Upper lobe of left lung (tissue), 6 donors: Measurements from ENCODE around the gene DNAJC13. TPM values are rescaled to one million over a fixed set of nuclear protein-coding genes. Genes with fewer than 3 reads are reported as not detected.
A peak's percentile ranks its signal among the peaks of the same experiment; 100 is the strongest.

Experiments used
- ATAC-seq, 2 donors: fragments of 200-7000 bp; cut with Tn5 transposase; one replicate each; pipeline ENCODE4 v1.9.1; 2022; ENCODE audit warnings: mild to moderate bottlenecking in 2 of 2, moderate library complexity in 2 of 2; ENCODE audit not compliant: low FRiP score in 2 of 2
- DNase-seq, 2 donors: peaks; one replicate each; pipeline ENCODE4 v3.0.0-alpha.2; 2019 to 2020
- H3K27ac ChIP-seq, 4 donors: fragments of 200-600 bp; sonication (generic); one replicate each; pipeline ENCODE4 v1.5.1; 2016 to 2019
- H3K27me3 ChIP-seq, 4 donors: fragments of 200-600 bp; sonication (generic); one replicate each; pipeline ENCODE4 v1.5.1; 2017 to 2019
- H3K36me3 ChIP-seq, 4 donors: fragments of 200-600 bp; sonication (generic); one replicate each; pipeline ENCODE4 v1.5.1; 2016 to 2019
- H3K4me1 ChIP-seq, 4 donors: fragments of 200-600 bp; sonication (generic); one replicate each; pipeline ENCODE4 v1.5.1; 2018 to 2019
- H3K4me3 ChIP-seq, 4 donors: fragments of 200-600 bp; sonication (generic); one replicate each; pipeline ENCODE4 v1.5.1; 2017 to 2019; ENCODE audit warnings: mild to moderate bottlenecking in 2 of 4, moderate library complexity in 1 of 4
- H3K9me3 ChIP-seq, 4 donors: fragments of 200-600 bp; sonication (generic); one replicate each; pipeline ENCODE4 v1.5.1; 2018 to 2019
- EP300 ChIP-seq, 4 donors: sonication (generic); formaldehyde crosslinking; IDR thresholded peaks; one replicate each; pipeline ENCODE4 v1.5.1; 2017; ENCODE audit warnings: antibody characterized with exemption in 4 of 4, control low read depth in 2 of 4
- POLR2A ChIP-seq, 4 donors: fragments of 450-650 bp; IDR thresholded peaks; one replicate each; pipeline ENCODE4 v1.5.1; 2016 to 2017; ENCODE audit warnings: antibody characterized with exemption in 4 of 4, mild to moderate bottlenecking in 2 of 4
- POLR2AphosphoS5 ChIP-seq, 2 donors: sonication (generic); formaldehyde crosslinking; IDR thresholded peaks; one replicate each; pipeline ENCODE4 v1.5.1; 2017; ENCODE audit warnings: antibody characterized with exemption in 2 of 2
- WGBS, 2 donors: methylation state at CpG; one replicate each; pipeline ENCODE4 v1.1.5; 2017 to 2018; 5-methylcytosine and 5-hydroxymethylcytosine counted together
- total RNA-seq, 6 donors: library from RNA; depleted of rRNA in 4 of 6; stranded (reverse); fragments of >200 nt in 4 of 6; gene quantifications; one replicate each; pipeline versions ENCODE4 v1.1.0 to v1.2.1, GENCODE V29; 2016 to 2021
- TF ChIP-seq, protein P1 (sequence below), 6 experiments: fragments of 450-650 bp in 4 of 6; fragments of 200-600 bp in 2 of 6; sonication (generic) in 2 of 6; IDR thresholded peaks; one replicate each; pipeline ENCODE4 v1.5.1; 2016 to 2019; ENCODE audit warnings: antibody characterized with exemption in 6 of 6
- donor health status: DM: no; HTN: no; CAD: no; lungs with moderate emphysema.
- donor health status: DM: no; HTN: yes; CAD: no; lungs with severe emphysema.

Gene DNAJC13
- total RNA-seq, 6 donors from 2014 or later: 29.1 to 54.9 (median 35.1) TPM

- Histone ChIP-seq H3K4me1 (peaks cover 0 to 3% (median 0%) of the 10 kb centered on the region in 4 donors), H3K4me3 (no peak overlapping the region), H3K27me3 (no peaks in the 10 kb centered on the region), H3K36me3 (no peaks in the 10 kb centered on the region), H3K9me3 (no peaks in the 10 kb centered on the region), H3K27ac (no peak overlapping the region)
- TF ChIP-seq, protein P1, sequence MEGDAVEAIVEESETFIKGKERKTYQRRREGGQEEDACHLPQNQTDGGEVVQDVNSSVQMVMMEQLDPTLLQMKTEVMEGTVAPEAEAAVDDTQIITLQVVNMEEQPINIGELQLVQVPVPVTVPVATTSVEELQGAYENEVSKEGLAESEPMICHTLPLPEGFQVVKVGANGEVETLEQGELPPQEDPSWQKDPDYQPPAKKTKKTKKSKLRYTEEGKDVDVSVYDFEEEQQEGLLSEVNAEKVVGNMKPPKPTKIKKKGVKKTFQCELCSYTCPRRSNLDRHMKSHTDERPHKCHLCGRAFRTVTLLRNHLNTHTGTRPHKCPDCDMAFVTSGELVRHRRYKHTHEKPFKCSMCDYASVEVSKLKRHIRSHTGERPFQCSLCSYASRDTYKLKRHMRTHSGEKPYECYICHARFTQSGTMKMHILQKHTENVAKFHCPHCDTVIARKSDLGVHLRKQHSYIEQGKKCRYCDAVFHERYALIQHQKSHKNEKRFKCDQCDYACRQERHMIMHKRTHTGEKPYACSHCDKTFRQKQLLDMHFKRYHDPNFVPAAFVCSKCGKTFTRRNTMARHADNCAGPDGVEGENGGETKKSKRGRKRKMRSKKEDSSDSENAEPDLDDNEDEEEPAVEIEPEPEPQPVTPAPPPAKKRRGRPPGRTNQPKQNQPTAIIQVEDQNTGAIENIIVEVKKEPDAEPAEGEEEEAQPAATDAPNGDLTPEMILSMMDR (IDR thresholded peaks at IDR 0.05): peak; percentile 49 to 79 (median 69)
- TF ChIP-seq POLR2A (IDR thresholded peaks at IDR 0.05): no peak
- TF ChIP-seq EP300 (IDR thresholded peaks at IDR 0.05): no peak
- DNase-seq: no peak
- 65 to 66% methylated on average over 5 of the region's 5 CpGs for WGBS, 2 donors
- ATAC-seq: peak in 1 of 2 donors; percentile 85
These were observed 18.0 kb upstream of the DNAJC13 start for GRCh38 chr3:132399054-132399929.

DNA sequence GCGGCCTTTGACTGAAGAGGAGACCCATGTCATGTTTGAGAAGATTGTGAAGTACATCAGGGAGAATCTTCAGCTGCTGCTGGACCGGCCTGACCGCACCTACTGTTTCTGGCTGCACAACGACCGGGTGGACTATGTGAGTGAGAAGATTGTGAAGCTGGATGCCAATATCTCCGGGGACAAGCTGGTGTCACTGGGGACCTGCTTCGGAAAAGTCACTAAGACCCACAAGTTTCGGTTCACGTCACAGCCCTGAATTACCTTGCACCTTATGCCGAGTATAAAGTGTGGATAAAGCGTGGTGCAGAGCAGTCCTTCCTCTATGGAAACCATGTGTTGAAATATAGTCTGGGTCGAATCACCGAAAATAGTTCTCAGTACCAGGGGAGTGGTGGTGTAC lies 16.0 kb upstream of the DNAJC13 start:
- no peak overlapping the region for H3K4me3 ChIP-seq
- H3K4me1 ChIP-seq: peaks cover 12 to 15% (median 14%) of the 10 kb centered on the region in 4 donors
- H3K27me3 ChIP-seq: no peaks in the 10 kb centered on the region
- no peak for DNase-seq
- H3K36me3 ChIP-seq: no peaks in the 10 kb centered on the region
- TF ChIP-seq EP300 (IDR thresholded peaks at IDR 0.05) (no peak), POLR2A (IDR thresholded peaks at IDR 0.05) (no peak), POLR2AphosphoS5 (IDR thresholded peaks at IDR 0.05) (no peak)
- TF ChIP-seq, protein P1 (IDR thresholded peaks at IDR 0.05): no peak
- H3K27ac ChIP-seq: no peak overlapping the region
- no peaks in the 10 kb centered on the region for H3K9me3 ChIP-seq
- WGBS, 2 donors: 88 to 92% methylated on average over 13 of the region's 13 CpGs
- ATAC-seq: no peak

GRCh38 chr3:132404276-132404675 lies 13.0 kb upstream of the DNAJC13 start:
- DNase-seq (no peak), ATAC-seq (no peak)
- Histone ChIP-seq H3K4me1 (peaks cover 12 to 18% (median 14%) of the 10 kb centered on the region in 4 donors), H3K27me3 (no peaks in the 10 kb centered on the region), H3K36me3 (no peaks in the 10 kb centered on the region), H3K9me3 (no peaks in the 10 kb centered on the region), H3K27ac (no peak overlapping the region), H3K4me3 (no peak overlapping the region)
- WGBS, 2 donors: 60 to 65% methylated on average over 3 of the region's 3 CpGs
- TF ChIP-seq POLR2A (IDR thresholded peaks at IDR 0.05): no peak
- TF ChIP-seq POLR2AphosphoS5 (IDR thresholded peaks at IDR 0.05): no peak
- TF ChIP-seq, protein P1 (IDR thresholded peaks at IDR 0.05): no peak
- TF ChIP-seq EP300 (IDR thresholded peaks at IDR 0.05): no peak

- DNase-seq (no peak), ATAC-seq (peak in 1 of 2 donors; percentile 45)
- Histone ChIP-seq H3K36me3 (no peaks in the 10 kb centered on the region), H3K27me3 (no peaks in the 10 kb centered on the region), H3K9me3 (no peaks in the 10 kb centered on the region), H3K27ac (peak overlapping the region in 3 of 4 donors; percentile 55 to 71 (median 61)), H3K4me1 (peaks cover 12 to 18% (median 14%) of the 10 kb centered on the region in 4 donors), H3K4me3 (no peak overlapping the region)
- 23 to 37% methylated on average over 1 of the region's 1 CpG for WGBS, 2 donors
- TF ChIP-seq, protein P1 (IDR thresholded peaks at IDR 0.05): no peak
- TF ChIP-seq EP300 (IDR thresholded peaks at IDR 0.05) (no peak), POLR2AphosphoS5 (IDR thresholded peaks at IDR 0.05) (no peak), POLR2A (IDR thresholded peaks at IDR 0.05) (no peak)
These were observed 12.1 kb upstream of the DNAJC13 start for GRCh38 chr3:132405188-132405587.
